ENCODE measurements around the gene DARS2.
"Not testable (repeated sequence)": the region's sequence is repeated elsewhere in the genome, so short reads cannot be mapped to it uniquely, and the experiment has no call there.

Gene DARS2

DNA sequence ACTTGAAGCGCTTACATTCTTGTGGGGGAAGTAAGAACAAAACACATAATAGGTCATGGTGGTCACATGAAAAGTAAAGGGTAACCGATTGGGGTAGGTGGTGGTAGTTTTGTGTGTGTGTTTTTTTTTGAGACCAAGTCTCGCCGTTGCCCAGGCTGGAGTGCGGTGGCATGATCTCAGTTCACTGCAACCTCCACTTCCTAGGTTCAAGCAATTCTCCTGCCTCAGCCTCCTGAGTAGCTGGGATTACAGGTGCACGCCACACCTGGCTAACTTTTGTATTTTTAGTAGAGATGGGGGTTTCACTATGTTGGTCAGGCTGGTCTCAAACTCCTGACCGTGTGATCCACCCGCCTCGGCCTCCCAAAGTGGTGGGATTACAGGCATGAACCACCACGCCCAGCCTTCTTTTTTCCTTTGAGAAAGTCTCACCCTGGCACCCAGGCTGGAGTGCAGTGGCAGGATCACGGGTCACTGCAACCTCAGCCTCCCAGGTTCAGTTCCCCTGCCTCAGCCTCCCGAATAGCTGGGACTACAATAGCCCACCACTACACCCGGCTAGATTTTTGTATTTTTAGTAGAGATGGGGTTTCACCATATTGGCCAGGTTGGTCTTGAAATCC, 37.8 kb downstream of the DARS2 start:
- peak in 1 of 2 donors; percentile 40 for DNase-seq (ENCODE audit: low read depth in 2 of 2)

DNA sequence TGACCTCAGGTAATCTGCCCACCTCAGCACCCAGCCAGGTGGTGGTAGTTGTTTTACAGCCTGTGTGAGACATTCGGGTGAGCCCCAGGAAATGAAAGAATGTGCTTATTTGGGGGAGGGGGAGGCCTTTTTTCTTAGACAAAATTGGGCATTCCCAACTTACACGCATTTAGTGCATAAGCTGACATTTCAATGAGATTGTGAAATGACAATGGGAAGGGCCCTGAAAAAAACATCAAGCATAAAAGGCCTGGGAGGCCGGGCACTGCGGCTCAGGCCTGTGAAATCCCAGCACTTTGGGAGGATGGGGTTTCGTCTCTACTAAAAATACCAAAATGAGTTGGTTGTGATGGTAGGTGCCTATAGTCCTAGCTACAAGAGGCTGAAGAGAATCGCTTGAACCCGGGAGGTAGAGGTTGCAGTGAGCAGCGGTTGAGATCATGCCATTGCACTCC, 38.3 kb downstream of the DARS2 start:
- DNase-seq (ENCODE audit: low read depth in 2 of 2), result no peak

DNA sequence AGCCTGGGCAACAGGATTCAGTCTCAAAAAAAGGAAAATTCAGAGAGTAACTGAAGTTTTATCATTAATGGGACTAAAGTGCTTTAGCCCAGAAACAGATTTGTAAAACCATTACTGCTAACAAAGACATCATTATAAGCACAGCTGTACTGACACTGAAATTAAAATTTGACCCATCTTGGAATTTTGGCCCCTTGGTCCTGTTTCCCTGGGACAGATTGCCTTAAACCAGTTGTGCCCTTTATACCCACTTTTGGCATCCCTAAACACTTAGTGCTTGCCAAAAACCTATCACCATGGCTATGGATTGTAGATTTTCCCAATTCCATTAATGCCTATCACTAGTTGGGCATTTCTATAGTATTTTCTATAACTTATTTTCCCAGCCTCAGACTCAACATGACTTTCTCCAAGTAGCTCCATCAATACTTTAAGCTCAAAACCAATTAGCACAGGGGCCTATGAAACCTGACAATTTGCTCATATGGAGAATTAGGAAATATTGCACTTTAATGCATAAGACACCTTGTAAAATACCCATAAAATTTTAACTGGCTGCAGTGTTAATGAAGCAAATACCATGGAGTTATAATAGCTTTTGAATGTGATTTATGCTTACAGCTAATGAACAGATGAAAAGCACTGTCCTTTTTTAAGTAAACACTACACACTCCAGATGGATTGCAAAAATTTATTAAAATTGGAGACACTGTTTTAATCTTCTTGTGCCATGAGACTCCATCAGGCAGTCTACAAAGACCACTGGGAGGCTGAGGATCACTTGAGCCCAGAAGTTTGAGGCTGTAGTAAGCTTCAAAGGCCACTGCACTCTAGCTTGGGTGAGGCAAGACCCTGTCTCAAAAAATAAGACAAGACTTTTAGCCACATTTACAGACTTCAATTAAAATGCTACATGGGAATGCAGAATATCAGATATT, 39.0 kb downstream of the DARS2 start:
- DNase-seq (ENCODE audit: low read depth in 2 of 2), result no peak

DNA sequence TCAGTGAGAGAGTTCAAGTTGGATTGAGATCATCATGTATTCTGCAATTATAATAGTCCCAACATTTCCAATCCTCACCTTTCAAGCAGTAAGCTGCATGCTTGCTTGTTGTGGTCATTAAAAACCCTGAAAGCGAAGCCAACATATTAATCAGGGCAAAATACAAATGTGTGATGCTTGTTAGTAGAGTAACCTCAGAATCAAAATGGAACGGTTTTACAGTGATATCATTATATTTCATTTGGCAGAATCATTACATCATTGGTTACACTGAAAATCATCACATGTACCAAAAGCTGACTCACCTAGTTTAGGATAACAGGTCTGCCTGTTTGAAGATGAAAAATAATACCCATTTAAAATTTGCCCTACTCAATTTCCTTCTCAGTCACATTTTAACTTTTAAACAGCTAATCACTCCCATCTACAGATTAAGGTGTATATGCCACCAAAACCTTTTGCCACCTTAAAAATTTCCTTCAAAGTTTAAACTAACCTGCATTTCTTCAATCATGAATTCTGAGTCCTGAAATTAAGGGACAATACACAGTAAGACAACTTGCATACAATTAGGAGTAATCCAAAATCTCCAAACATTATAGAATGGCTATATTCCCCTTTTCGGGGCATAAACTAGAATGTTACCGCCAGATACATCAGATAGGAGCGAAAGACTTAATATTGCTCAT, 39.9 kb downstream of the DARS2 start:
- no peak for DNase-seq (ENCODE audit: low read depth in 2 of 2)

DNA sequence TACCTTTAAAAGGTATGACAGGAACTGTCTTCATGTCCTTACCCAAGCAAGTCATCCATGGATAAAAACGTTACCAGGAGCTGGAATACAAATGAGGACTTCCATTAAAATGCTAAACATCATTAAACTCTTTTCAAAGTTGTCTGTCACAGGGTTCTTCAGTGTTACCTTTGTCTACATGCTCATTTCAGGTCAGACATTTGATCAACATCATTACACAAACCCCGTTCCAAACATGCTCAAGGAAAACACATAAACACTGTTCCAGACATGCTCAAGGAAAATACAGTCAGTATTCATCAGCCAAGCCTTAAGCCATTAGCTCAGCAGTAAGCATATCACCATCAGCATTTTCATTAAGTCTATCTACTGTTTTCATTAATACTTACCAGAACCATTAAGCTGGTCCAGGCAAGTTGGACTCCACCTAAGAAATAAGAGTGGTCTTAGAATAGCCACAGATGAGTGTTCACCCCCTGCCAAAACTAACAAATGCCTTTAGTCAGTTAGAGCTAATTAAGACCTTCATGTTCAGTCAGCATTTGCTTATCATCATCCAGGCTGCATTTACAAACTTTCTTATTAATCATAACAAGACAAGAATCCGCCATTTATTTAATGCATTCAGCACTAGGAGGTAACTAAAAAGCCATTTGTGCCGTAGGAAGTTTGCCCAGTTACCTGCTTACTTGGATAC, 41.1 kb downstream of the DARS2 start:
- DNase-seq (ENCODE audit: low read depth in 2 of 2), result no peak

DNA sequence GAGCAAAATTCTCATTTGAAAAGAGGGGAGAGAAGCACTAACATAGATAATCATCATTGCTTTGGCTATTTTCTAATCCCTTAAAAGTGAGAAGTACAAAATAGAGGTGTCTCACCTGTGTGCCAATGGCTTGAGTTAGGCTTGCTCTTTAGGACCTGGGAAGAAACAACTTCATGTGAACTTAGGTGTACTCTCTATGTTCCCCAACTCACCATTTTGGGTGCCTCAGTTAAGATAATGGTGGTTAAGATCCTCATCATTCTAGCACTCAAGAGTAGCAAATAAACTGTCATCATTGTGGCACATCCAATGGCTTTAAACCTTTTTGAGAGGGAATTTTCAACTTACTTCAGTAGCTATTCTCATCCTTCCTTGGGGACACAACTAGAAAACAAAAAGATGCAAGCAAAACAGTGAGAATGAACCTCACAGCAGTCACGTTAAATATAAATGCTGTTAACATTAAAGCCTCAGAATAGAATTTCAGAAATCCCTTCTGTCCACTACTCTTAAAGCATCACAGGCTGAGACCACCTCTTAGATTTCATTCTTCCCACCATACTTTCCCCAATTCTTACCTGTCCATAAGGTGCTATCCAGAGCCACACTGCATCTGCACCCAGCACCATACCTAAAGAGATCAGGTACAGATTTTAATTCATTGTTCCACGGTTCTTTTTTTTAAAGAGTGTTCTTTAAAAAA, 42.1 kb downstream of the DARS2 start:
- DNase-seq (ENCODE audit: low read depth in 2 of 2), result no peak

DNA sequence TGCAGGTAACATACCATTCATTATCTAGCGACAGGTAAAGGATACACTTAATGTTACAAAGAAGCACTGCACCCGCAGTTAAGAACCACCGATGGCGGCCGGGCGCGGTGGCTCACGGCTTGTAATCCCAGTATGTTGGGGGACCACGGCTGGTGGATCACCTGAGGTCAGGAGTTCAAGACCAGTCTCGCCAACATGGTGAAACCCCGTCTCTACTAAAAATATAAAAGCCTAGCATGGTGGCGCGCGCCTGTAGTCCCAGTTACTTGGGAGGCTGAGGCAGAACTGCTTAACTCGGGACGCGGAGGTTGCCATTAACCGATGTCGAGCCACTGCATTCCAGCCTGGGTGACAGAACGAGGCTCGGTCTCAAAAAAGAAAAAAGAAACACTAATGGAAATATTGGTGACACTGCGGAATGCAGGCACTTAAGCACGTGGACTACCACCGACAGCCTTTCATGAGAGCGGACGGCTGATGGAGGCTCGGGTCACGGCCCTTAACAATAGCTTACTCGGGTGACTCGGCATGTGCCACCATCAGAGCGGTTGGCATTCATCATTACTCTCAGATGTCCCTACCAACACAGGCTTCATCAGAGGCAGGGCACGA, 42.8 kb downstream of the DARS2 start:
- no peak for DNase-seq (ENCODE audit: low read depth in 2 of 2)

DNA sequence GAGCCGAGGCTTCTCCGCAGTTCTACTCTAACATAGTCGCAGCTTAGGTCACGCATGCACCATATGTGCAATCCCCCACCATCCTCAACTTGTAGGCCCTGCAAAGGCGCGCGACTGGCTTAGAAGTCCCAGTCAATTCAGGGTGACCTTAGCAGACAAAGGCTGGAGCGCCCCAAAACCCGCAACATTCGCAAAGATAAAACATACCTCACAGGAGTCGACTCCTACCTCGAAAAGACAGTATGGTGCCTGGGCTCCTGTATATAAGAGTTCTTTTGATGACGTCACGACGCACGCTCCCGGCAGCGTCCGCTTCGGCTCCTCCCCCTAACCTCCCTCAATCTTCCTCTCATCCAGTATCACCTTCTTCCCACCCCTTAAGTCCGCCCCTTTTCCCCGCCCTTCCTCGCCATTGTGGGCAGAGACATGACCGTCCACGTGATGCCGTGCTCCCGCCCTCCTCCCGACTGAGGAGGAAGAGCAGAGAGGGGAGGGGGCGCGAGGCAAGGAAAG, 43.3 kb downstream of the DARS2 start, which contains the start of gene GAS5:
Gene GAS5, minus strand, starts transcription at position 237 of the 513 bp plus-strand sequence.
- DNase-seq (ENCODE audit: low read depth in 2 of 2), result peak; percentile 98 to 99

DNA sequence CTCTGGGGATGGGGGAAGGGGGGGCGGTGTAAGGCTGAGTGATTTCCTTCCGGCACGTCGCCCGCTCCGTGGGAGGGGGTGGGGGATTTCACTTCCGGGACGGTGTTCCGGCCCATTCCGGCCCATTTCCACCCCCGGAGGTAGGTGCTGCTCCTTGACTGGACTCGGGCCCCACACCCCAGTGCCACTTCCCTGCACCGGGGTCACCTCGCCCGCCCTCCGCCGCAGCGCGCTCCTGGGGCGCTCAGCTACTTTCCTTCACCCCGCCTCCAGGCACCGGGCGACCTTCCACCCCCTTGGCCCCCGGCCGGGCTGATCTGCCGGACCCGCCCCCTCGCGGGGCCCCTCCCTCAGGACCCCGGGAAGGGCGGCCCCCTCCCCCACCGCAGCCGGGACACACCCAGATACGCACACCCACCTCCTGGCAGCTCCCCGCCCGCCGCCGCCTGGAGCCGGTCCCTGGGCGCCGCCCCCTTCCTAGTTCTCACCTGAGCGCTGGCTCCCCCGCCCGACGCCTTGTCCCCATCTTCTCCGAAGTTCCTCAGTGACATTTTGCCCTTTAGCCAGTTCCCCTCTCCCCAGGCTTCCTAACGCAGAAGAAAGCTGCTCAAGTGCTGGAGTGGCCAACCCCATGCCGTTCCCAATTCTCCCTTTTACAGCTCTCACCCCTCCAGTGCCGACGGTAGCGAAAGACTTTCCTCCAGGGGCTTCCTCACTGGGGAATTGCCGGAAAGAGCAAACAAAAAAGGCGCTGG, 44.0 kb downstream of the DARS2 start, which contains the start of gene ZBTB37:
Gene ZBTB37, plus strand, starts transcription at position 115 of the 755 bp plus-strand sequence. CDS start 1,846 bp downstream, outside the sequence.
- peak; percentile 91 to 93 for DNase-seq (ENCODE audit: low read depth in 2 of 2)

DNA sequence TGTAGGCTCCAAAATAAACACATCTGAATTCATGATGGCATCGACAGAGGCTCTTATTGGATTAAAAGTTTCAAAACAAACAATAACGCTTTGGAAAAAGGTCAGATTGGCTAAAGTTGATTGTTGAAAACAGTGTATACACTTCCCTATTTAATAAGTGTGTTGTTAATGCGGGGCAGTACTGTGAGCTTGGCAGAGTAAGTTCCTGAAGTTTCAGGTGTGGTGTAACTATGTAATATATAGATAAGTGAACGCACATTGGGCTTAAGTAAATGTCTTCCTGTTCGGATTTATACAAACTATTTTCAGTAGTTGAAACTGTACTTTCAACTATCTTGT, 44.5 kb downstream of the DARS2 start:
- DNase-seq (ENCODE audit: low read depth in 2 of 2), result no peak

DNA sequence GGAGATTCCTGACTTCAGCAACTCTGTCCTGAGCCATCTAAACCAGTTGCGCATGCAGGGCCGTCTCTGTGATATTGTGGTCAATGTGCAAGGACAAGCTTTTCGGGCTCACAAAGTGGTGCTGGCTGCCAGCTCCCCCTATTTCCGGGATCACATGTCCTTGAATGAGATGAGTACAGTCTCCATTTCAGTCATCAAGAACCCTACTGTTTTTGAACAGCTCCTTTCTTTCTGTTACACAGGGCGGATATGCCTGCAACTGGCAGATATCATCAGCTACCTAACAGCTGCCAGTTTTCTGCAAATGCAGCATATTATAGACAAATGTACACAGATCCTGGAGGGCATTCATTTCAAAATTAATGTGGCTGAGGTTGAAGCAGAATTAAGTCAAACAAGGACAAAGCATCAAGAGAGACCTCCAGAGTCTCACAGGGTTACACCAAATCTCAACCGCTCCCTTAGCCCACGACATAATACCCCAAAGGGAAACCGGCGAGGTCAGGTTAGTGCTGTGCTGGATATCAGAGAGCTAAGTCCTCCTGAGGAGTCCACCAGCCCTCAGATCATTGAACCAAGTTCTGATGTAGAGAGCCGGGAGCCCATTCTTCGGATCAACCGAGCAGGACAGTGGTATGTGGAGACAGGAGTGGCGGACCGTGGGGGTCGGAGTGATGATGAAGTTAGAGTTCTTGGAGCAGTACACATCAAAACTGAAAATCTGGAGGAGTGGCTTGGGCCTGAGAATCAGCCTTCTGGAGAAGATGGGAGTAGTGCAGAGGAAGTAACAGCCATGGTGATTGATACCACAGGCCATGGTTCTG, 46.0 kb downstream of the DARS2 start:
- DNase-seq (ENCODE audit: low read depth in 2 of 2), result no peak

DNA sequence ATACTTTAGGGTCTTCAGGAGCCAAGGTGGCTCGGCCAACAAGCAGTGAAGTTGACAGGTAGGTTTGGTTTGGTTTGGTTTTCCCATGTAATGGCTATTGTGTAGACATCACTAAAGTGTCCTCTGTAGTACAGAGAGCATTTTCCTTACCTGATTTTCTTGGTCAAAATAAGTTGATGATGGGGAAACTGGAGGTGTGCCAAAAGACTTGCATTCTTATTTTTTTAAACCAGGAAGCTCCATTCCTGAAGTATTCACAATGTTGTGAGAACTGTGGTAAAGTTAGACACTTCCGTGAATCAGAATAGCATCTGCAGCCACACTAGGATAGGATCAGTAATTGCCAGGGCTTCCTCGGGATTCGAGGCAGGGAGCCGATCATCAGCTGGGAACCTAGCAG, 46.6 kb downstream of the DARS2 start:
- no peak for DNase-seq (ENCODE audit: low read depth in 2 of 2)

DNA sequence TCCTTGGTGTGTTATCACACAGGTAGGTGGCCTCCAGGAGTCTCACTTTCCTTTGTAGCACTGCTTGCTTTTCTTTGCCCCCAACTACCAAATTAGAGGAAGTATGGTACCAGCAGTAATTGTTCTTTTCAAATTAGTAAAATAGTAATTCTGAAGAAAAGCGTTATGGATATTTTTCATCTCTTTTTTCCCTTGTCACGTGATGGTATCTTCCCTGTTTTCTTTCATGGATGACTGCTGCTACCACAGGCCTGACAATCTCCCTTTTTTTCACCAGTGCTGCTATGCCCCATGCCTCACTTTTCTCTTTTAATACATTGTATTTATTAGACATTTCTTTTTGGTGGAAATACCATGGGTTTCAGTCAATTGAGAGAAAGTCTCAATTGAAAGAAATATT, 47.0 kb downstream of the DARS2 start:
- no peak for DNase-seq (ENCODE audit: low read depth in 2 of 2)

DNA sequence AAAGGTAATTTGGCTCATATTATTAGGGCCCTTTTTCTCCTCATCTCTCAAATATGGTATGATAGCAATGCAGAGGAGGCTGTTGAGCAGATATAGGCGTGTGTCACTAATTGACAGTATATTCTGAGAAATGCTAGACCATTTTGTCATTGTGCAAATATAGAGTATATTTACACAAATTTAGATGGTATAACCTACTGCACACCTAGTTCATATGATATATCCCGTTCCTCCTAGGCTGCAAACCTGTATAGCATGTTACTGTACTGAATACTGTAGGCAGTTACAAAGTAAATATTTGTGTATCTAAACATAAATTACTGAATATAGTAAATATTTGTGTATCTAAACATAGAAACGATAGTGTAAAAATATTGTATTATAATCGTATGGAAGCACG, 52.3 kb downstream of the DARS2 start:
- DNase-seq (ENCODE audit: low read depth in 2 of 2), result no peak

DNA sequence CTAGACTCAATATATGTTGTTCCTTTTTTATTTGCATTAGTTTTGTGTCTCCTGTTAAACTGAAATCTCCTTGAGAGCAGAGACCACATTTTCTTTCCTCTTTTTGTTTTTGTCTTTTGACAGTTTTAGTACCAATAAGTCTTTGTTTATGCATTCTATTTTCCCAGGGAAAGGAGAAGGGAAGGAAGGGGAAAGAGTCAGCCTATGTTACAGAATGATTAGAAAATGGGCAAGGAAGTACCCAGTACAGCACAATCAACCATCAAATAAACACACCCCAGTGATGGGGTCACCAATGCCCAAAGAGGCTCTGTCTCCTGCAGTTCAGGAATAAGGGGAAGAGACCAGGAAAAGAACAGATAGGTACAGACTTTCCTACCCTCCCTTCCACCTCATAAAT, 53.8 kb downstream of the DARS2 start:
- no peak for DNase-seq (ENCODE audit: low read depth in 2 of 2)

DNA sequence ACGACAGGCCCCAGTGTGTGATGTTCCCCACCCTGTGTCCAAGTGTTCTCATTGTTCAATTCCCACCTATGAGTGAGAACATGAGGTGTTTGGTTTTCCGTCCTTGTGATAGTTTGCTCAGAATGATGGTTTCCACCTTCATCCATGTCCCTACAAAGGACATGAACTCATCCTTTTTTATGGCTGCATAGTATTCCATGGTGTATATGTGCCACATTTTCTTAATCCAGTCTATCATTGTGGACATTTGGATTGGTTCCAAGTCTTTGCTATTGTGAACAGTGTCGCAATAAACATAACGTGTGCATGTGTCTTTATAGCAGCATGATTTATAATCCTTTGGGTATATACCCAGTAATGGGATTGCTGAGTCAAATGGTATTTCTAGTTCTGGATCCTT, 56.6 kb downstream of the DARS2 start:
- DNase-seq (ENCODE audit: low read depth in 2 of 2), result not testable (repeated sequence)

DNA sequence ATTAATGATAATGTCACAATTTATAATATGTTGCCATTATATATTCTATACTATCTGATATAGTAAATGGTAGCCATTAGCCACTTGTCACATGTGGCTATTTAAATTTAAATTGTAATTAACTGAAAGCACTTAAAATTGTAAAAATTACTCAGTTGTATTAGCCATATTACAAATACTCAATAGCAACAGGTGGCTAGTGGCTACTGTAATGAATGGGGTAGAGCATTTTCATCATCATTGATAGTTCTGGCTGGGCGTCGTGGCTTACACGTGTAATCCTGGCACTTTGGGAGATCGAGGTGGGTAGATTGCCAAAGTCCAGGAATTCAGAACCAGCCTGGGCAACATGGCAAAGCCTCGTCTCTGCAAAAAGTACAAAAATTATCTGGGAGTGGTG, 60.2 kb downstream of the DARS2 start:
- no peak for DNase-seq (ENCODE audit: low read depth in 2 of 2)

DNA sequence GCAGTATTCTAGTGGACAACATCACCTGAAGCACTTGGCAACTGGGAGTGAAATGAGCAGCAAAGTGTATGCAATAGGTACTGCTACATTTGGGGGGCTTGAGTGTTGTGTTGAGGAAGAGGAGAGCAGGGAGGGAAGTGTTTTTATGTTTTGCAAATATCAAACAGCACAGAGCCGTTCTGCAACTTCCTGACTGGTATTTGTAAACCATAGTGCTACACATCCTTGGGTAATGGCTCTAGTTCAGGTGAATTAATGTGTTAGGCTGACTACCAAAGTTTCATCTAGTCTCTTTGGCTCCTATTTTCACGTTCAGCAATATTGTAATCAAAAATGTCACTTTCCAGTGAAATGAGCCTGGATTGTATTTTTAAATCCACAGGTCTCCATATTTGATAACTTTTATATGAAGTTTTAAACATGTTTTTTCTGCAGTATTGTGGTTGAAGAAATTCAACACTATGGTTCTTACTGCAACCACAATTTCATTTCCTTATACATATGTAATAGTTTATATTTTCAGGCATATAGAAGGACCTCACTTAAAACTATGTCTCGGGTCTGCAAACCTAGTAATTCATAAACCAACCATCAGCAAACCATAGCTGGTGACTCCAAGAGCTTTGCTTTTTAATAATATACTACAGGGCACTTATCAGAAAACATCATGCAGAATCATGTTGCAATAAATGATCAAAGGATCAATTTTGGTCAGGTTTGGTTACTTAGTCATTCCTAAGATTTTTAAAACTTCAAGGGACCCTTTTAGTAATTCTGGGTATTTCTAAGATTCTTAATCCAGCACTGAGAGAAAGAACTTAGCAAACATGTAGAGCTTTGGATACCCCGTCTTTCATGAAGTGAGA, 62.5 kb downstream of the DARS2 start:
- no peak for DNase-seq (ENCODE audit: low read depth in 2 of 2)

Data from stimulated activated CD8-positive, alpha-beta memory T cell treated with anti-CD3 and anti-CD28 coated beads, Interleukin-15, amount 100 ng/mL, for 48 hours (primary cell).